HG02759 (cell line): ENCODE measurements around the gene BLNK.
A peak's percentile ranks its signal among the peaks of the same experiment; 100 is the strongest.

Experiments used
- ATAC-seq: cut with Tn5 transposase; IDR thresholded peaks from one replicate; pipeline ENCODE4 v1.9.1; 2021; ENCODE audit warnings: mild to moderate bottlenecking, moderate library complexity; ENCODE audit not compliant: unreplicated experiment

BLNK gene

GRCh38 chr10:96264938-96265337 is 6.4 kb downstream of the BLNK start:
- ATAC-seq = no peak

GRCh38 chr10:96263669-96264068 is 7.7 kb downstream of the BLNK start:
- ATAC-seq = peak; percentile 34

GRCh38 chr10:96263176-96263575 is 8.2 kb downstream of the BLNK start:
- ATAC-seq = no peak

GRCh38 chr10:96261930-96262329 is 9.4 kb downstream of the BLNK start:
- no peak for ATAC-seq

- ATAC-seq = no peak
These were observed 10.2 kb downstream of the BLNK start for GRCh38 chr10:96261132-96261531.

GRCh38 chr10:96260014-96260413 is 11.4 kb downstream of the BLNK start:
- no peak for ATAC-seq

- no peak for ATAC-seq
These were observed 12.2 kb downstream of the BLNK start for GRCh38 chr10:96259150-96259549.

- ATAC-seq = no peak
These were observed 13.4 kb downstream of the BLNK start for GRCh38 chr10:96257944-96258343.

GRCh38 chr10:96255549-96256333 is 15.6 kb downstream of the BLNK start:
- ATAC-seq = no peak

GRCh38 chr10:96254976-96255375 is 16.4 kb downstream of the BLNK start:
- no peak for ATAC-seq

- no peak for ATAC-seq
These were observed 18.6 kb downstream of the BLNK start for GRCh38 chr10:96252730-96253129.

GRCh38 chr10:96250349-96250748 is 21.0 kb downstream of the BLNK start:
- no peak for ATAC-seq

- no peak for ATAC-seq
These were observed 22.1 kb downstream of the BLNK start for GRCh38 chr10:96249264-96249663.

- peak; percentile 98 for ATAC-seq
These were observed 27.0 kb downstream of the BLNK start for GRCh38 chr10:96244354-96244753.

GRCh38 chr10:96243296-96243695 is 28.1 kb downstream of the BLNK start:
- ATAC-seq = no peak

- ATAC-seq = no peak
These were observed 28.5 kb downstream of the BLNK start for GRCh38 chr10:96242822-96243221.

GRCh38 chr10:96238646-96239623 is 32.4 kb downstream of the BLNK start:
- no peak for ATAC-seq

- ATAC-seq = no peak
These were observed 34.5 kb downstream of the BLNK start for GRCh38 chr10:96236876-96237275.

GRCh38 chr10:96236090-96236478 is 35.3 kb downstream of the BLNK start:
- ATAC-seq = no peak

- no peak for ATAC-seq
These were observed 35.9 kb downstream of the BLNK start for GRCh38 chr10:96235326-96236089.

- ATAC-seq = no peak
These were observed 37.4 kb downstream of the BLNK start for GRCh38 chr10:96233959-96234358.
